Measurements from ENCODE around the gene UCK2. TPM values are rescaled to one million over a fixed set of nuclear protein-coding genes. Genes with fewer than 3 reads are reported as not detected.
A peak's percentile ranks its signal among the peaks of the same experiment; 100 is the strongest.

UCK2 gene
- total RNA-seq, 1 experiment from 2014 or later, result 67.2 TPM

DNA sequence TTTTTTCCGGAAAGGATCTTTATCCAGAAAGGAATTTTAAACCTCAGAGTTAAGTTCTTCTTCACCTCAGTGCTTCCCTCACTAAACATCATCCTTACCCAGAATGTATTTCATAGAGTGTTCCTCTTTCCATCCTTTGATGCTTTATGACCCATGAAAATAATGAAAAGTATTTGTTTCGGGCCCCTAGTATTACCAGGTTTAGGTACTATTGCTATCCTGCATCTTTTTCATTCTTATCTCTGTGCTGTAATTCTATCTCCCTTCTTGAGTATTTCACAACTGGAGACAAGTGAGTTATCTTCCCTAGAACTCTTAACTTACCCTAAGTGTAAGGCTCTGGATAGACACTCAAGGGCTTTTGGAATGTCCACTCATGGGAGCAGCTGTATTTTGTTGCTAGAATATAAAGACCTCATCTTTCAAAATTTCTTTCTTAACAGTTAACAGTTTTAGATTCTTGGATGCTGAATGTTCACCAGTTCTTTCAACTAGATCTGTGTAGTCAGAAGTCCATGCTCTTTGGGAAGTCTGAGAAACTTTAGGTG lies 26.2 kb downstream of the UCK2 start:
- H3K27me3 Mint-ChIP-seq (ENCODE audit: insufficient read depth, unreplicated experiment), result no peaks in the 10 kb centered on the region

DNA sequence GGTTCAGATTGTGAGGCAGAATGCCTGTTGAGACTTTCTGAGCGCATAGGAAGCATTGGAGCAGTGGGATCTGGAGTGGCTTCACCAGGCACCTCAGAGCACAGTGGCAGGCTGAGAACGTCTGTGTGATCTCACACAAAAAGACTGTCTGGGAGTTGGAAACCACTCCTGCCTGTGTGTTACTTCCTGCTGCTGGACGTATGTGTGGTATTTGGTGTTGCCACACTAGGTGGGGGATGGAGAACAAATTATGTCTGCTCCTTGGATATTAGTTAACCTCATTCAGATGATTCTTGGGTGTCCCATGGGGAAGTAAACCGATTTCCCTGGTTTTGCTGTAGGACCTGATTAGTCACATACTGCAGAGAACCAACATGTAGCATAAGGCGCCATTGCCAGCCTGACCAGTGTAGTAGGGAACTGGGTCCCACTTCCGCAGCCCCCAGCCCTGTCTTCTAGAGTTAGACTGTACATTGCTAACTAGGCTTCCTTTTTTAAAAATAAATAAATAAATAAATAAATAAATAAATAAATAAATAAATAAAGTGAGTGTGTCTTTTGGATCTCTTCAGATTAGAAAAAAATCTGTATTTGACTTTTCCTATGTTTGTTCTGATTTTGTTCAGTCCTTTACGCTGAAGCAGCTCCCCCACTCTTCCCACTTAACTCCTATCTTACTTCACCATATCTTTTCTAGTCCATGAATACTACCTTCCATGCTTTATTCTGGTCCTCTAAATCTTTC lies 26.9 kb downstream of the UCK2 start:
- H3K36me3 Mint-ChIP-seq (ENCODE audit: insufficient read depth, unreplicated experiment), result peaks cover 8% of the 10 kb centered on the region
- no TSS peak for BruUV-seq (replicated peaks)
- no peaks in the 10 kb centered on the region for H3K27me3 Mint-ChIP-seq (ENCODE audit: insufficient read depth, unreplicated experiment)
- H3K4me1 Mint-ChIP-seq (ENCODE audit: low read depth, unreplicated experiment), result peaks cover 44% of the 10 kb centered on the region
- Histone ChIP-seq H3K4me1 (peaks cover 40% of the 10 kb centered on the region), H3K9me3 (no peaks in the 10 kb centered on the region), H3K4me3 (ENCODE audit: low read depth, low read length) (no peak overlapping the region), H3K36me3 (ENCODE audit: control insufficient read depth, insufficient read depth, low read length) (no peaks in the 10 kb centered on the region), H3K27me3 (replicated peaks; ENCODE audit: control insufficient read depth, insufficient read depth, low read length) (no peaks in the 10 kb centered on the region)
- intact Hi-C loops (cut with micrococcal nuclease; ENCODE audit: unreplicated experiment), result no loop called here
- no peak overlapping the region for H3K4me3 Mint-ChIP-seq (ENCODE audit: unreplicated experiment)
- H3K9me3 Mint-ChIP-seq (ENCODE audit: unreplicated experiment), result no peaks in the 10 kb centered on the region
- ChIA-PET POLR2A (no interaction called here), CTCF (interaction anchor here (0.6 kb wide), 1 partner anchor 70 kb away, joined by 3 read pairs; no protein-coding TSS in a partner anchor)
- TF ChIP-seq, protein P1, sequence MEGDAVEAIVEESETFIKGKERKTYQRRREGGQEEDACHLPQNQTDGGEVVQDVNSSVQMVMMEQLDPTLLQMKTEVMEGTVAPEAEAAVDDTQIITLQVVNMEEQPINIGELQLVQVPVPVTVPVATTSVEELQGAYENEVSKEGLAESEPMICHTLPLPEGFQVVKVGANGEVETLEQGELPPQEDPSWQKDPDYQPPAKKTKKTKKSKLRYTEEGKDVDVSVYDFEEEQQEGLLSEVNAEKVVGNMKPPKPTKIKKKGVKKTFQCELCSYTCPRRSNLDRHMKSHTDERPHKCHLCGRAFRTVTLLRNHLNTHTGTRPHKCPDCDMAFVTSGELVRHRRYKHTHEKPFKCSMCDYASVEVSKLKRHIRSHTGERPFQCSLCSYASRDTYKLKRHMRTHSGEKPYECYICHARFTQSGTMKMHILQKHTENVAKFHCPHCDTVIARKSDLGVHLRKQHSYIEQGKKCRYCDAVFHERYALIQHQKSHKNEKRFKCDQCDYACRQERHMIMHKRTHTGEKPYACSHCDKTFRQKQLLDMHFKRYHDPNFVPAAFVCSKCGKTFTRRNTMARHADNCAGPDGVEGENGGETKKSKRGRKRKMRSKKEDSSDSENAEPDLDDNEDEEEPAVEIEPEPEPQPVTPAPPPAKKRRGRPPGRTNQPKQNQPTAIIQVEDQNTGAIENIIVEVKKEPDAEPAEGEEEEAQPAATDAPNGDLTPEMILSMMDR (IDR thresholded peaks at IDR 0.05; ENCODE audit: insufficient read depth in 1 of 2, low read depth in 1 of 2, low read length in 1 of 2, severe bottlenecking in 1 of 2, unreplicated experiment in 1 of 2), result no peak
- H3K27ac Mint-ChIP-seq (ENCODE audit: unreplicated experiment), result peak overlapping the region; percentile 7
- DNase-seq, result no peak

More for the DNA sequence above, 26.2 kb downstream of the UCK2 start:
- Mint-ChIP-seq H3K27ac (ENCODE audit: unreplicated experiment) (peak overlapping the region; percentile 7), H3K4me3 (ENCODE audit: unreplicated experiment) (no peak overlapping the region), H3K9me3 (ENCODE audit: unreplicated experiment) (no peaks in the 10 kb centered on the region), H3K4me1 (ENCODE audit: low read depth, unreplicated experiment) (peaks cover 48% of the 10 kb centered on the region), H3K36me3 (ENCODE audit: insufficient read depth, unreplicated experiment) (peaks cover 4% of the 10 kb centered on the region)
- Histone ChIP-seq H3K9me3 (no peaks in the 10 kb centered on the region), H3K4me3 (ENCODE audit: low read depth, low read length) (no peak overlapping the region), H3K27me3 (replicated peaks; ENCODE audit: control insufficient read depth, insufficient read depth, low read length) (no peaks in the 10 kb centered on the region), H3K36me3 (ENCODE audit: control insufficient read depth, insufficient read depth, low read length) (no peaks in the 10 kb centered on the region), H3K4me1 (peaks cover 36% of the 10 kb centered on the region)
- TF ChIP-seq, protein P1 (IDR thresholded peaks at IDR 0.05; ENCODE audit: insufficient read depth in 1 of 2, low read depth in 1 of 2, low read length in 1 of 2, severe bottlenecking in 1 of 2, unreplicated experiment in 1 of 2), result no peak
- DNase-seq, result no peak
- intact Hi-C loops (cut with micrococcal nuclease; ENCODE audit: unreplicated experiment), result no loop called here
- no TSS peak for BruUV-seq (replicated peaks)
- ChIA-PET POLR2A (no interaction called here), CTCF (no interaction called here)

DNA sequence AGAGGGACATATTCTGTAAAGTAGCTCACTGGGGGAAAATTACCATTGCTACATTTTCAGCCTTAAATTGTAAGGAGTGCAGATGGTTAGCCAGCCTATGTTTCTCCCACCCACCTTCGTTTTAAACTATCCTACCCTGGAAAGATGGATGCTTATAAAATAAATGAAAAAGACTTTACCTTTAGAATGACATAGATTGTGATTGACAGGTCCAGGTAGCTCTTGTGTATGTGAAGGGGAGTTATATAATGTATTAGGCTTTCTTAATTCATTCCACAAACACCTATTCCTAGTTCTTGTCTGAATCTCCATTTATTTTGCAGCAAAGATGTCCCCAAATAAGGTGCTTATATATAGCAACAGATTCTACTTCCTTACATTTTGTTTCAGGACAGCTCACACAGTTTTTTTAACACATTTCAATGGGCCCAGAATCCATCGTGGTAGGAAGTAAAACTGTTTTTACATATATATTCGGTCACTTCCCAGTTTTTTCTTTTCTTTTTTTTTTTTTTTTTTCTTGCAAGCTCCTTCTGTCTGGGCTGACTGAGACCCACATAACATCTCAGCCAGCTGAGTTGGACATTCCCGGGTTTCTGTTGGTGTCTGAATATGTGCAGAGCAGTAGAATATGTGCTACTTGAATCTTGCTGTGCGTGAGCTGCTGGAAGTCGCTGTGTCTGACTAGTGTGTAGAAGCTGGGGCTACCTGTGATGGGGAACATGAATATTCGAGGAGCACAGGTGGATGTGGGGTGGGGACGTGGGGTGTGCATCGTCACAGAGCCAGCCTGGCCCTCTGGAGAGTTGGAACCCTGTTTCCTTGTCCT lies 27.8 kb downstream of the UCK2 start:
- Histone ChIP-seq H3K27me3 (replicated peaks; ENCODE audit: control insufficient read depth, insufficient read depth, low read length) (no peaks in the 10 kb centered on the region), H3K4me3 (ENCODE audit: low read depth, low read length) (no peak overlapping the region), H3K36me3 (ENCODE audit: control insufficient read depth, insufficient read depth, low read length) (no peaks in the 10 kb centered on the region), H3K9me3 (no peaks in the 10 kb centered on the region), H3K4me1 (peaks cover 47% of the 10 kb centered on the region)
- Mint-ChIP-seq H3K36me3 (ENCODE audit: insufficient read depth, unreplicated experiment) (peaks cover 8% of the 10 kb centered on the region), H3K4me3 (ENCODE audit: unreplicated experiment) (no peak overlapping the region), H3K4me1 (ENCODE audit: low read depth, unreplicated experiment) (peaks cover 49% of the 10 kb centered on the region), H3K27ac (ENCODE audit: unreplicated experiment) (no peak overlapping the region), H3K9me3 (ENCODE audit: unreplicated experiment) (no peaks in the 10 kb centered on the region), H3K27me3 (ENCODE audit: insufficient read depth, unreplicated experiment) (no peaks in the 10 kb centered on the region)
- no TSS peak for BruUV-seq (replicated peaks)
- POLR2A ChIA-PET, result no interaction called here
- DNase-seq, result no peak
- TF ChIP-seq, protein P1 (IDR thresholded peaks at IDR 0.05; ENCODE audit: insufficient read depth in 1 of 2, low read depth in 1 of 2, low read length in 1 of 2, severe bottlenecking in 1 of 2, unreplicated experiment in 1 of 2), result no peak
- CTCF ChIA-PET, result interaction anchor here (0.6 kb wide), 1 partner anchor 69 kb away, joined by 3 read pairs; no protein-coding TSS in a partner anchor
- intact Hi-C loops (cut with micrococcal nuclease; ENCODE audit: unreplicated experiment), result no loop called here
